NCI-H128 (cell line): ENCODE measurements around the gene CCL1.

Source experiments
- DNase-seq: peaks from one replicate; lab custom pipeline; 2025; ENCODE audit not compliant: unreplicated experiment; lab: John Stamatoyannopoulos, UW

CCL1 gene, protein sequence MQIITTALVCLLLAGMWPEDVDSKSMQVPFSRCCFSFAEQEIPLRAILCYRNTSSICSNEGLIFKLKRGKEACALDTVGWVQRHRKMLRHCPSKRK

DNA sequence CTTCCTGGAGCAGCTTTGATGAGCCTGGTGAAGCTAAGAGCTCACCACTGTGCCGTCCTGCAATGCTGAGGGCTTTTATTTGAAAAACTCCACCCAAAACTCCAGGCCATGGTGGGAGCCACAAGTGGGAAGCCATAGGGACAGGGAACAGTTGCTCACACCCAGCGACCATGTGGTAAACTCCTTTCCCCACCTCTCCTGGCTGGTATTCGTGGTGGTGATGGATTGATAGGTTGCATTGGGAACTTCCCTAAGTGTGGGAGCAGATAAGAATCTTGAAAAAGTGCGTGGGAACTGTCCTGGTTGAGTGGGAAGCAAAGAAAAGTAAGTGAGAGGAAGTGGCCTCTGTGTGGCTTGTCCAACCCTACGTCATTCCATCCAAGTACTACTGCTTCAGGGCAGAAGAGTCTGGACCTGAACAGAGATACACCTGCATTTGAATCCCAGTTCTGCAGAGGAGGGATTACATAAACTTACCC lies at the start of gene CCL1:
TSS of gene CCL1 (minus strand) at position 51 of the 479 bp plus-strand sequence. CDS start 72 bp downstream, outside the sequence.
- no peak for DNase-seq

GRCh38 chr17:34412534-34412933 lies 49.5 kb upstream of the CCL1 start:
- no peak for DNase-seq

DNA sequence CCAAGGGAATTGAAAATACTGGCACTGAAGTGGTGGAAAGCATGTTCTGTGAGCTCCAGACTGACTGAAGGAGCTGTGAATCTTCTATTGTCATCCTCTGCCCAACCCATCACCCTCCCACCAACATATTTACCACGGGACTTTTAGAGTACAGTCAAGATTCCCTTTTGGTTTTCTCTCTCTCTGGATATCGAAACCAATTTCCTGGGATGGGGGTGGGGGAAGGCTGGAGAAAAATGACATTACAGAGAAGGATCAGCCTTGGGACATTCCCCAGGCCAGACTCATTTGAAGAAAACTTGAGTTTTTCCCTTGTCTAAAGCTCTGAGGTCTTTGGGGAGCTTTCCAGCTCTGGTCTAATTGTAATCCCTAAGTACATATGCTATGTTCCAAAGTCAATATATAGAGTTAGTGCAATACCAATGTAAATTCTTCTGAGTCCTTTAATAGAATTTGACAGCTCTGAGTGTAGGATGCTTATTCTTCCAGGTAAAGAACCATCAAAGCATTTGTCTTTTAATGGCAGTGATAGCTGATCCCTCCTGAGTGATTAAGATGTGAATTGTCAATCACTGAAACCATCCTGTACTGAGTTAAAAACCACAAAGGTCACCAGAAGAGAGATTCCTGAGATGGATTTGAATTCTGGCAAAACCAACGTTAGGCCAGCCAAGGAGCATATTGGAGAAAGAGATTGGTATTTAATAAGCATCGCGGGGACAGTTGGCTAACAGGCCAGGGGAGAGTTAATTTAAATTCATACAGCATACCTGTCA lies 48.8 kb upstream of the CCL1 start:
- DNase-seq, result no peak

DNA sequence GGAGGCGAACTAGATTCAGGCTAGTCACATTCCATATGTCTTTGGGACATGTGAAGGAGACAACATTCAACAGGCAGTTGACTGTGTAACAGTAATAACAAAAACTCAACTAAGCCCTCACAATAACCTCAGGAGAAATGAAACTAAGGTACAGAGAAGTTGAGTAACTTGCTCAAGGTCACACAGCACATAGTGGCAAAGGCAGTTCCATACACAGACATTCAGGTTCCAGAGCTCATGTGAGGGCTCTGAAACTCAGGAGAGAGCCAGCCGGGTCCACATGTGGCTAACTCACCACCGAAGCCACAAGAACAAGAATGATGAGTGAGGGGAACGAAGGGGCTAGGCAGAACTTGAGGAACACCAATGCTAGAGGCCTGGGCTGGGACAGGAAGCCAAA lies 46.3 kb upstream of the CCL1 start:
- no peak for DNase-seq

DNA sequence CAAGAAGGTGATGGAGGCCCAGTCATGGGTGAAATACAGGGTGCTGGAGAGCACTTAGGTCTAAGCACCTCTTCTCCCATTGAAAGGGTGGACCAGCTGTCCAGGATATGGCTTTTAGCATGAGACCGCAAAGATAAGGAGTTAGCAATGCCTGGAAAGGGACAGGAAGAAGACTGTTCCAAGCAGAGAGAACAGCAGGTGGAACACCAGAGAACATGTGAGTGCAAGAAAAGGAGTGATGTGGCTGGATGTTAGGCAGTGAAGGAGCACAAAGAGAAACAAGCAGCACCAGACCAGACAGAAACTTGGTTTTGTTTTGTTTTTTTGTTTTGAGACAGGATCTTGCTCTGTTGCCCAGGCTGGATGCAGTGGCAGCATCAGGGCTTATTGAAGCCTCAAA lies 45.4 kb upstream of the CCL1 start:
- DNase-seq, result no peak

DNA sequence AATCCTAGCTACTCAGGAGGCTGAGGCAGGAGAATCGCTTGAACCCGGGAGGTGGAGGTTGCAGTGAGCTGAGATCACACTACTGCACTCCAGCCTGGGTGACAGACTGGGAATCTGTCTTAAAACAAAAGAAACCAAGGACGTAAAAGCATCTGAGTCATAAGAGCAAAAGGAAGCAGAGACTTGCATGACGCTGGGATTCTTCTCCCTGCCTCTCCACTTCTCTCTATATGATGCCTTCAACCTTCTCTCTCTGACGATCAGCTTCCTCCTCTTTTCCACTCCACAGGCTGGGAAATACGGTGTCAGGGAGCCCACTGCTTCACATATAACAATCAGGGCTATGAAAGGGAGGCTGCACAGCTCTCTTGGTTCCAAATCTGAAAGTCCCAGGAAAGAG lies 43.2 kb upstream of the CCL1 start:
- DNase-seq, result no peak

DNA sequence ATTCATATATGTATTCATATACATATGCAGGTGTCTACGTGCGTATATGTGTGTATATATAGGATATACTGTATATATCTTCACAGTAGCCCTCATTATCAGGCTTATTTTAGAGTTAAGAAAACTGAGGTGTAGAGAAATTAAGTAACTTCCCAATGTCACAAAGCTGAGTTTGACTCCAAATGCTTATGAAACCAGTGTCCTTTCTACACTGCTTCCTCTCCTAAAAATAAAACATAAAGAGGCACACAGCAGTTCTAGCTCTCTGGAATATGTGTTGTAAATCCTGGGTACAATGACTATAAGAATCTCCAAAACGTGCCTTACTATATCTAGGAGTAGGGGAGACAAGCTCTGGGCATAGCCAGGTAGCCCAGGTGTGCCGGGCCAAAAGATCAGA lies 40.0 kb upstream of the CCL1 start:
- DNase-seq, result no peak

DNA sequence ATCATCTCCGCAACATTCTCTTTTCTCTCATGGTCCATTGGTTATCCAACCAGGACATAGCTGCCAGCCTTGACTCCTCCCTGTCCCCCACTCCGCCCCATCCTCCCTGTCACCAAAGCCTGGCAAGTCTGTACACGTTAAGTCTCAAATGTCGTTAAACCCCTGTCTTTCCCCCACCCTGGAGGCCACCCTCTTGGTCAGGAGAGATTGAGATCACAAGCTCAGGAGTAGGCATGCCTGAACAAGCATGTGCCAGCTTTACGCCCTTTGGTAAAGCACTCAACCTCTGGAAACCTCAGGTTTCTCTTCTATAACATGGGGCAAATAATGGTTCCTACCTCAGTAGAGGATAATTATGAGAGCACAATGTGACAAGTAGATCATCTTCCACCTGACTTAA lies 38.1 kb upstream of the CCL1 start:
- peak; percentile 28 for DNase-seq

DNA sequence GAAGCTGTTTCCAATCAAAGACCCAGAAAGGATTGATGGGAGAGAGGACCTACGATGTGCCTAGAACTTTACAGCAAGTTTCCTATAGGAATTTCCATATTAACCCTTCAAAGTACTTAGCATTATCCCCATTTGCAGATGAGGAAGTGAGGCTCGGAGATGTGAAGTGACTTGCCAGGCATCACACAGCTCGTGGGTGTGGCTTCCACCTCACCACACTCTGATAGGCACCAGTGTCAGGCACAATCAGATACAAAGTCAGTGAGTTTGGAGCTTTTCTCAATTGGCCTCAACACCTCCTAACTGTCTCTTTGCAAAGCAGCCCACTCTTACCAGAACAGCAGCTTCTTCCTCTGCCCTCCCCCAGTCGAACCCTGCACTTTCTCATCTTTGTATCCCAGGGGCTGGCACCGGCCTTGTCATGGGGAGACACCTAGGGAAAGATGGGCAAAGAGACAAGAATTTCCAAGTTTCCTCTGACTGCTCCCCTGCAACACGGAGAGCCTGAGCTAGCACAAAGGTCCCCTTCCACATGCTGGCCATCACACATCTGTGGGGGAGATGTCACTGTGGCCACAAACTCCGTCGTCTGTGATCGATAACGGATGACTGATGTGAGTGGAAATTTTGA lies 37.4 kb upstream of the CCL1 start:
- no peak for DNase-seq

DNA sequence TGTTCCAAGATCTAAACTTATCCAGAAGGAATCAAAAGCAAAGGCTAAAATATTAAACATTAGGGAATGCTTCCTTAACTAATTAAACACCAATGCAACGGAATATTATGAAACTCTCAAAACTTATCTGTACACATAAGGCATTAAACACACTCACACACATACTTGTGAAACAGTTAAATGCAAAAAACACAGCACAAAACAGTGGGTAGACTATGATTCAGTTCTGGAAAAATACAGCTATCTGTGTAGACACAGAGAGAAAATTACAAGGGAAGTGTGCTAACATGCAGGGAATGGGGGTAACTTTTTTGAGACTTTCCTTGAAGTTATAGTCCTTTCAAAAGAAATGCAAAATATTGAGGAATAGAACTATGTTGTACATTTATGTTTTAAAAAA lies 36.7 kb upstream of the CCL1 start:
- DNase-seq, result no peak

DNA sequence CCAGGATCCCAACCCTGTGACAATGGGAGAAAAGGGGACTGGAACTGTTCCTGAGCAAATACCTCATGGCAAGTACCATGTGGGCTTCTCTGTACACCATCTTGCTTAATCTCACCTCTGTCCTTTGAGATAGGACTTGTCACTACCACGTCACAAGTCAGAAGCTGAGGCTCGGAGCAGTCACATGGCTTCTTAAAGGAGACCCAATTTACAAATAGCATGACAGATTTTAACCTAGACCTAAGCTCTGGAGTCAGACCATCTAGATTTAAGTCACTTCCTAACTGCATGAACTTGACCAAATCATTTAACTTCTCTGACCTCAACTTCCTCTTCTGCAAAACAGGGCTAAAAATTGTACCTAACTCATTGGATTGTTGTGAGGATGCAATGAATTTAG lies 36.0 kb upstream of the CCL1 start:
- DNase-seq, result no peak

DNA sequence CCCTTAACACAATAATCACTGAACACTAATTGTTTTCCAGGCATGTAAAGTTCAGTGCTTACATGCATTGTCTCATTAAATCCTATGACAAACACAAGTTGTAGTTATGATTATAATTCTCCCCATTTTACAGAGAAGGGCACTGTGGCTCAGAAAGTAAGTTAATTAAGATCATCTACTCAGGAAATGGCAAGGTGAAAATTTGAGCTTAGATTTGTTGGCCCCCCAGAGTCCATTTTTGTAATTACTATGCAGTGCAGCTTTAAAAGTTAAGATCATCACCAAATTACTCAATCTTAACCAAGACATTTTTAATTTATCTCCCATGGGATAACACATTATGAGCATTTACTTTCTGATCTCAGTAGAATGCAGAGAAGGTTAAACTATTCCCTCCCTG lies 34.2 kb upstream of the CCL1 start:
- DNase-seq, result no peak

- peak; percentile 15 for DNase-seq
Measured at GRCh38 chr17:34393401-34393800, 30.4 kb upstream of the CCL1 start.

DNA sequence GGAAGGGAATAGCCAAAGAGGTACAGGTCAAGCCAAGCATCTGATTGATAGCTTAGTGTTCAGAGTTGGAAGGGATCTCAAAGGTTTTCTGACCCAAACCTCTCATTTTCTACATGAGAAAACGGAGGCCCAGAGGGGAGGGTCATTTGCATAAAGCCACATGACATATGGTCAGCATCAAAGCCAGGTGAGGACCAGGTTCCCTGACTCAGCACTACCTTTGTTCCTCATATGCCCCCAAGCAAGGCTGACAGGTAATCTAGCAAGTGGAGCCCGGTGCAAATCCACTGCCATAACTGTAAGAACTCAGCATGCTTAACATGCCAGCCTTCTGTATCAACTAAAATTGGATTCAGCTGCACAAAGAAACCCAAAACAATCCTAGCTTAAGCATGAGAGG lies 28.2 kb upstream of the CCL1 start:
- DNase-seq, result no peak

GRCh38 chr17:34390649-34391048 lies 27.6 kb upstream of the CCL1 start:
- DNase-seq, result no peak

GRCh38 chr17:34389126-34389750 lies 26.2 kb upstream of the CCL1 start:
- no peak for DNase-seq

GRCh38 chr17:34387566-34387965 lies 24.5 kb upstream of the CCL1 start:
- DNase-seq, result no peak

DNA sequence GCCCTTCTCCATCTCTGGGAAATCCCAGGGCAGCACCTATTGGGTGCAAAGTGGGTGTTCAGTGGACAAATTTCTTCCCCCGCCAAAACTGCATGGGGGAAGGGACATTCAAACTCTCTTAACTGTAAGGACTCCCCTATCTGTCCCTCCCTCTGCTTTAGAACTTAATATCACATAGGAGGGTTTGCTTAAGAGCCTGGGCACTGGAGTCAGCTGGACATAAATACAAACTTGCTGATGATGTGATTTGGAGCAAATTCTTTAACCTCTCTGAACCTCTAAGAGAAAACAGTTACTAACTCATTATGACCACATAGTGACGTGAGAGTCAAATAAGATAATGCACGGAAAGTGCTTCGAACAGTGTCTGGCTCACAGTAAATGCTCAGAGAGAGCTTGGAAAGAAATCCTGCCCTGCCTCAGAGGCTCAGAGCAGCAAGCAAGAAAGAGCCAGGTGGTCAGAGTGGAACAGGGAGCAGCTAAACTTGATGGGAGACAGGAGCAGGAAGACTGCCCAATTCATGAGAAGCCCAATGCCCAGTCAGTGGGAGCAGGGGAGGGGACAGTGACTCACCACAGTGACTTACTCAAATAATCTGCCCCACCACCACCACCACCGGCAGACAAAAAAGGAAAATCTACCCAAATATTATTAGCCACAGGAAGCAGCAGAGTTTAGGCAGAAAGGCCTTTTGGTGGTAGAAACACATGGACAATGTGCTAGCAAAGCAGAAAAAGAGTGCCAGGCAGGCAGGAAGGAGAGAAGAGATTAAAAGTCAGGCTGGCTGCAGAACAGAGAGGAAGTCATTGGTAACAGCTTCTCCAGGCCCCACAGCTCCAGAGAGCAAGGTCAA lies 23.9 kb upstream of the CCL1 start:
- no peak for DNase-seq

DNA sequence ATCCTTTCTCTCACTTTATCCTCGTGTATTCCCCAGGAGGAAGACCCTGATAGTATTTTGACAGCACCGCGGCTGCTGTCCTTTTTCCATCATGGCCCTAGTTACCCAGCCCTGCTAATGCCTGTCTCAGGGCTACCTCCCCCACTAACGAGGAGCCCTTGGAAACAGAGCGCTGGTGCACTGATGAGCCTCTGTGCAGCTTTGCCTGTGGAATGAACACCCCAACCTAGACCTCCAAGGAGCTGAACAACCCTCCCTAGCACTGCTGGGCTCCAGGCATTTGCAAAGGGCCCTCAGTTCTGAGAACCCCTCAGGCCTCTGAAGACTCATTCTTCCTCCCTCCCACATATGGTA lies 23.3 kb upstream of the CCL1 start:
- no peak for DNase-seq

GRCh38 chr17:34384822-34385605 lies 22.0 kb upstream of the CCL1 start:
- DNase-seq, result no peak
